NCI-H82 treated with DMSO at 0.1 percent for 48 hours (cell line): ENCODE measurements around the gene PEAR1.

Experiments
- DNase-seq: peaks from one replicate; lab custom pipeline; 2025; ENCODE audit not compliant: unreplicated experiment; lab: John Stamatoyannopoulos, UW

Gene PEAR1

DNA sequence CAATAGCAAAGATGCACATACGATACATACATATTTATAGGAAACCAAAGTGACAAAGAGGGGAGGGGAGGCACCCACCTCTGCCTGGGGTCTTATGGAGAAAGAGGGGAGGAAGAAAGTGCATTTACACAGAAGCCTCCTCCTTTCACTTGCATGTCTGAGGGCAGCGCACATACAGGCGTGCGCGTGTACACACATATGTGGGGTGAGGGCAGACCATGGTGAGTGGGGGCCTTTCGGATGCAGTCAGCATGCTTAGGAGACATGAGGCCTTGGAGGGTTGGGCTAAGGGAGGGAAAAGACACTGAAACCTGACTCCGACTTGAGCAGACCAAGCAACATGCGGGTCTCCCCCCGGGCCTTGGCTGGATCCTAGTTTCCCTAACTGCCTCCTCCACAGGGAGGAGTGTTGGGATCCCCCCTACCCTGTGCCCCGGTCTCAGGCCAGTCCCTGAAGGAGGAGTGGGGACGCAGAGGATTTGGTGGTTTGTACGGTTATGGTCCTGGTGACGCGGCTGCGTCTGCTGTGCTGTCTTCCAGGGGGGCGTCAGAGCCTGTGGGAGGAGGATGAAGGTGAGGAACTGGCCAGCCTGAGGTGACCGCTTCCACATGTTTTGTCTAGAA lies 42.1 kb downstream of the PEAR1 start:
- no peak for DNase-seq

- DNase-seq: no peak
These were observed 42.7 kb downstream of the PEAR1 start for GRCh38 chr1:156936191-156936590.

DNA sequence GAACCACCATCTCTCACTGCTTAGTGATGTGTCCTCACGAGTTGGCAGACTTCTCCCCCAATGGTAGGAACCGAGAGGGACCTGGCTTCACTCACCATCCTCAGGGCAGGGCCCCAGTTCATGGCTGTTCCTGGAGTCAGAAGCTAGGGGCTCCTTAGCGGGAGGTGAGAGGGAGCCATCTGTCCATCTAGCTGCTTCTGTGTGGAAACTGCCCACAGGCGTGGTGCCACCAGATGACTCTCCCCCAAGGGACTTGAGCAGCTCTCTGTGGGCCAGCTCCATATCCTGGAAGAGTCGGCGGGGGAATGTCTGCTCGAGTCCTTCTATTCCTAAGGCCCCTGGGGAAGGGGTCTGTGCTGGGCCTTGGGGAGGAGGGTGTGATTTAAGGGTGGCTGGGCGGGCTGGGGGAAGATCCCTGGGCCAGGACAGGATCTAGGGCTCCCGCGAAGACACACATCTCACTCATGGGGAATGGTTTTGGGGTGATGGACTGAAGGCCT lies 43.3 kb downstream of the PEAR1 start:
- no peak for DNase-seq

- DNase-seq: no peak
These were observed 44.4 kb downstream of the PEAR1 start for GRCh38 chr1:156937883-156938282.

DNA sequence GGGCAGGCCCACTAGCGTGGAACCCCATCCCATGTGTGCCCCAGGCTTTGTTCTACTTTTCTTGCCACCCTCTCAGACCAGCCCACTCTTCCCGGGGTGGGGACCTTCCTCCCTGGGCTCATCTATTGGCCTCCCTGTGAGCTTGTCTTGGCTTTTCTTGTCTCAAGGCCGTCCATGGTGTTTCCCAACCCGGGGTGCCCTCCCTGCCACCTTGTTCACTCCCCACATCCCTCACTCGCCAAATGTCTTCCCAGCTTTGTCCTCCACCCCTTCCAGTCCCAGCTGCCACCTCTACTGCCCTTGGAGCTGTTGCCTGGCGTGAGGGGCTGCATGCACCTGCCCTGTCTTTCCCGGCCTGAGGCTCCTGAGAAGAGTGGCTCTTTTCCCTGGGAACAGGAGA lies 45.3 kb downstream of the PEAR1 start:
- no peak for DNase-seq

GRCh38 chr1:156939786-156940334 lies 46.3 kb downstream of the PEAR1 start:
- DNase-seq: no peak

DNA sequence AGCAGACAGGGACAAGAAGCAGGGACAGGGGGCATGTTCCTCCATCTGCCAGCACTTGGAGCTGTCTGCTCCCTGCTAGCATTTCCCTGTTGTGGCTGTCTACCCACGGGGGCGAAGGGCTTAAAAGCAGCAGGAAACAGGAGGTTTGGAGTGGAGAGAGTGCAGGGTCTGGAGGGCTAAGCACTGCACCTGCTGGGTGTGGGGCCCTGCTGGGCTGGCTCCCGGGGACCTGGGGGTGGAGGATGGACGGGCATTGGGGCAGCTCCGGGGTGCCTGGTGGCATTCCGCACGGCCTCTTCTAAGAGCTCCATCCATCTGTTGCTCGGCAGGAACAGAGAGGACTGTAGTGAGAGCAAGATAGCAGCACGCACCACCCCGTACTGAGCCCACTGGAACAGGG lies 48.2 kb downstream of the PEAR1 start:
- DNase-seq: no peak

DNA sequence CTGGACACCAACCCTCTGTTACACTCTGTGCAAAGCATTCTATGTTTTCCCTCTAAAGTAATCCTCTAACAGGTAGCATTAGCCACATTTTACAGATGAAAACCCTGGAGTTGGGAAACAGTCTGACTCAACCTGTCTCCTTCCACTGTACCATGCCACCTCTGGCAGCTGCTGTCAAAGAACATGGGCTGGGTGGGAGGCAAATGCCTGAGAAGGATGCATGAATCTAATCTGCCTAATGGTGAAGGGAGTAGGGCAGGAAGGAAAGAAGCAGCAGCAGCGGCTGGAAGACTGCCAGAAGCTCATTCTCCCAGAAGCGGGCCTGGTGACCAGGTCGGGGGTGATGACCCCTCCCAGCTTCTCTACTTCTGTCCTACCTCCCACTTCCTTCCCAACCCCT lies 48.7 kb downstream of the PEAR1 start:
- DNase-seq: no peak

DNA sequence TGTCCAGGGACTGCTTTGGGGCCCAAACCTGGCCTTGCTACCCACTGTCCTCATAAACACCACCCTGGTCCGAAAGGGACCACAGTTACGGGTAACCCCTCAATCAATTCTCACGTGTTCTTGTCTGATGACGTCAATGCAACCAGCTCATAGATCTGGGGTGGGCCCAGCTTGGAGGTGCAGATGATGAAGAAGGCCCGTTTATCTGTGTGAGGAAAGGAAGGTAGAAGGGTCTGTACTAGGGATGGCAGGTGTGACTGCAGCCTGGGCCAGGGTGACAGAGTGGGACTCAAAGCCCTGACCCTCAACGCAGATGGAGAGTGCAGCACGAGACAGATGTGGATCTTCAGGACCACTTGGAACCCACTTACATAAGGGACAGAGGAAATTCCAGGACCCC lies 49.1 kb downstream of the PEAR1 start:
- DNase-seq: no peak

GRCh38 chr1:156943756-156944155 lies 50.2 kb downstream of the PEAR1 start:
- DNase-seq: no peak

DNA sequence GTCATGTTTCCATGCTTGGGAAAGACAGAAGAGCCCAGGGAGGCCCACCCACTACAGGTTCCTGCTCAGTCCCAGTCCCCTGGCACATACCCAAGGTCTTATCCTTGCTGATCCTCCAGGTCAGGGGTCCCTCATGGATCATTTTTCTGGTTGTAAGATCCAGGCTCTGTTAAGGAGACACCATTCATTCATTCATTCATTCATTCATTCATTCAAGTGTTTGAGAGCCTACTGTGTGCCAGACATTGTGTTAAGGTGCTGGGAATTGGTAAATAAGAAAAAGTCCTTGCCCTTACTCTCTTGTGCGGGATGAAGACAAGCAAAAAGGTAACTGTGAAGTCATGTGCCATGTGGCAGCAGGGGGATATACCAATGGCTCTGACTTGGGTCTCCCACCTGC lies 50.8 kb downstream of the PEAR1 start:
- DNase-seq: no peak

GRCh38 chr1:156944848-156945247 lies 51.3 kb downstream of the PEAR1 start:
- DNase-seq: no peak

- no peak for DNase-seq
These were observed 52.6 kb downstream of the PEAR1 start for GRCh38 chr1:156945881-156946661.

GRCh38 chr1:156947127-156947526 lies 53.6 kb downstream of the PEAR1 start:
- no peak for DNase-seq

DNA sequence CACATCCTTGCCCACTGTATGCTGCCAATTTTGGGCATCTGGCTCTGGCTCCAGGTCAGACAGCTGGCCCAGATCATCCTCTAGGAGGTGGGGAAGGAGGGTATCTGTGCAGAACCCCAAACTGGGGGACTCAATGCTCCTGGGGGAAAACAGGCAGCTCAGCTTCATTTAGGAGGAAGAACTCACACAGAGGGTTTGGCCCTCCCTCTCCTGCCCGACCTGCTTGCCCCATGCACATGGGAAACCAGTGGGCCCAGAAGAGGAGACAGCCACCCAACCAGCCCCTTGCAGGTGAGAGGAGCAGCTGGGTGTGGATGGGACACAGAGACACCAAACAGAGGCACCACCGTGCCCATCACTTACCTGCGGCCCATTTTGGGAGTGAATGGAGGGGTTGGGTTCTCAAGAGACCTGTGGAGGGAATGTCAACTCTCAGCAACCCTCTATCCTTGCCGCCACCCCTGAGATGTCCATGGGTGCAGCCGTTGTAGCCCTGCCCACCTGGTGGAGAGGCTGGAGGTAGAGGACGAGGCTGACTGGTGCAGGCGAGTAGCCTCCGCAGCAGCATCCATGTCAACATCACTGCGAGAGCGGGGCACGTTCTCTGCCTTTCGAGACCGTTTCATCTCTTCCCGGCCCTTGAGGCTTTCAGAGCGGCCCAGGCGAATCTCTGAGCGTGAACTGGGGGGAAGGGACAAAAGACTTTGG lies 54.5 kb downstream of the PEAR1 start:
- DNase-seq: no peak

DNA sequence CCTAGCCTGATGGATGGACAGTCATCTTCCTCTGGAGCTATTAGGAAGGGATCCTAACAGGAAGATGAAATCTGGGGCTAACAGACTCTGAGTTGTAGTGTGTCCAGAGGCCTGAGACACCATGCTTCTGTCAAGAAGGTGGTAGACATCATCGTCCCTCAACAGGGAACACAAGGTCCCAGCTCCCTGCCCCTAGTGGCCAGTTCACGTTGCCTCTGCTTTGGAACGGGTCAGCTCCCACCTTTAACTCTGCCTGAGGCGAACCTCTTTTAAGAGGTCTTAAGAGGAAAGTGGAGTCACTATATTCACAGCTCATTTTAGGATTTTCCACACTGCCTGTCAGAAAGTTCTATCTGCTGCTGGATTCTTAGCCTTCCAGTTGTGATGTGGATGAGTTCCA lies 55.2 kb downstream of the PEAR1 start:
- DNase-seq: no peak

- no peak for DNase-seq
These were observed 55.6 kb downstream of the PEAR1 start for GRCh38 chr1:156949127-156949526.

GRCh38 chr1:156951371-156951770 lies 57.9 kb downstream of the PEAR1 start:
- no peak for DNase-seq

DNA sequence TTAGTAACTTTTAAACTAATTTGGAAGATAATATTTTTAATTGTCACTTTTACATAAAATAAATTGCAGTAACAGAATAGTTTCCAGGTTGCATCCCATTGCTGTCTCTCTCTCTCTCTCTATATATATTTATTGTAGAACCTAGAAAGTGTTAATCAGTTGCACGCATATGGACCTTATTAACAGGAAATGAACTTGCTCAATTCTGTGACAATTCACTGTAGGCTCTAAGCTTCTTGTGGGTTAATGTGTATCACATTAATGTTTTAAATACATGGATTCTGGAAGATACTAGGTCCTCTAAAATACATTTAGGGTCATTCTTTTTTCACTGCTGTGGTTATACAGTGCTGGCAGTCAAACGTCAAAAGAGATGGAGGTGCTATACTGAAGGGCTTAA lies 60.1 kb downstream of the PEAR1 start:
- DNase-seq: no peak

GRCh38 chr1:156956333-156956732 lies 62.8 kb downstream of the PEAR1 start:
- DNase-seq: no peak

- no peak for DNase-seq
These were observed 64.1 kb downstream of the PEAR1 start for GRCh38 chr1:156957634-156958033.

- DNase-seq: no peak
These were observed 64.8 kb downstream of the PEAR1 start for GRCh38 chr1:156958247-156958714.
